ENCODE measurements around the gene DOCK3.
"Not testable (repeated sequence)": the region's sequence is repeated elsewhere in the genome, so short reads cannot be mapped to it uniquely, and the experiment has no call there.

The DOCK3 gene

DNA sequence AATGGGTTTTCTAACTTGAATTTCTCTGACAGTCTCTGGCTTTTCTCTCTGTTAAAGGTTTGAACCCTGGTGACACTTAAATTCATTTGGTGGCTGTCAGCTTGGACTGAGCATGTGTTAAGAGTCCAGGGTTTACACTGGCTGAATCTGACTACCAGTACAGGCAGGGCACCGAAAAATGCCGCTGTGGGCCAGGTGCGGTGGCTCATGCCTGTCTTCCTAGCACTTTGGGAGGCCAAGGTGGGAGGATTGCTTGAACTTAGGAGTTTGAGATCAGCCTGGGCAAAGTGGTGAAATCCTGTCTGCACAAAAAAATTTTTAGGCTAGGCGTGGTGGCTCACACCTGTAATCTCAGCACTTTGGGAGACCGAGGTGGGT lies 712.1 kb downstream of the DOCK3 start:
- H3K9me3 ChIP-seq (ENCODE audit: insufficient read depth, low read length), result no peaks in the 10 kb centered on the region
- H3K9ac ChIP-seq (ENCODE audit: low read length), result peak overlapping the region; percentile 97
- H2AFZ ChIP-seq (ENCODE audit: low read depth, low read length), result no peak overlapping the region
- H3K27me3 ChIP-seq (ENCODE audit: low read depth, low read length), result no peaks in the 10 kb centered on the region
- peaks cover 65% of the 10 kb centered on the region for H3K79me2 ChIP-seq (ENCODE audit: low read length)
- peak overlapping the region; percentile 84 for H3K4me3 ChIP-seq (ENCODE audit: low read length)
- H3K27ac ChIP-seq (ENCODE audit: low read length), result no peak overlapping the region
- H3K36me3 ChIP-seq (replicated peaks; ENCODE audit: low read depth, low read length), result peaks cover 44% of the 10 kb centered on the region
- H3K4me2 ChIP-seq (ENCODE audit: low read length), result peak overlapping the region; percentile 83
- H3K4me1 ChIP-seq (ENCODE audit: low read length), result peaks cover 40% of the 10 kb centered on the region
- H4K20me1 ChIP-seq (ENCODE audit: insufficient read depth, low read length), result peaks cover 15% of the 10 kb centered on the region
- TF ChIP-seq, protein P1, sequence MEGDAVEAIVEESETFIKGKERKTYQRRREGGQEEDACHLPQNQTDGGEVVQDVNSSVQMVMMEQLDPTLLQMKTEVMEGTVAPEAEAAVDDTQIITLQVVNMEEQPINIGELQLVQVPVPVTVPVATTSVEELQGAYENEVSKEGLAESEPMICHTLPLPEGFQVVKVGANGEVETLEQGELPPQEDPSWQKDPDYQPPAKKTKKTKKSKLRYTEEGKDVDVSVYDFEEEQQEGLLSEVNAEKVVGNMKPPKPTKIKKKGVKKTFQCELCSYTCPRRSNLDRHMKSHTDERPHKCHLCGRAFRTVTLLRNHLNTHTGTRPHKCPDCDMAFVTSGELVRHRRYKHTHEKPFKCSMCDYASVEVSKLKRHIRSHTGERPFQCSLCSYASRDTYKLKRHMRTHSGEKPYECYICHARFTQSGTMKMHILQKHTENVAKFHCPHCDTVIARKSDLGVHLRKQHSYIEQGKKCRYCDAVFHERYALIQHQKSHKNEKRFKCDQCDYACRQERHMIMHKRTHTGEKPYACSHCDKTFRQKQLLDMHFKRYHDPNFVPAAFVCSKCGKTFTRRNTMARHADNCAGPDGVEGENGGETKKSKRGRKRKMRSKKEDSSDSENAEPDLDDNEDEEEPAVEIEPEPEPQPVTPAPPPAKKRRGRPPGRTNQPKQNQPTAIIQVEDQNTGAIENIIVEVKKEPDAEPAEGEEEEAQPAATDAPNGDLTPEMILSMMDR (IDR thresholded peaks at IDR 0.05; ENCODE audit: low read depth, low read length), result no peak
- TF ChIP-seq EZH2phosphoT487 (IDR thresholded peaks at IDR 0.05; ENCODE audit: low read depth), result no peak

DNA sequence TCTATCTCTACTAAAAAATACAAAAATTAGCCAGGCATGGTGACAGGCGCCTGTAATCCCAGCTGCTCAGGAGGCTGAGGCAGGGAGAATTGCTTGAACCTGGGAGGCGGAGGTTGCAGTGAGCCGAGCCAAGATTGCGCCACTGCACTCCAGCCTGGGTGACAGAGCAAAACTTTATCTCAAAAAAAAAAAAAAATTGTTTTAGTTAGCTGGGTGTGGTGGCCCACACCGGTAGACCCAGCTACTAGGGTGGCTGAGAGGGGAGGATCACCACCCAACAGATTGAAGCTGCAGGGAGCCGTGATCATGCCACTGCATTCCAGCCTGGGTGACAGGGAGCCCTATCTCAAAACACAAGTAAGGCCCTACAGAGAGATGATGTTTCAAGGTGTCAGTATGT lies 712.6 kb downstream of the DOCK3 start:
- peak overlapping the region; percentile 7; the same call in 1 of the 2 replicates for H3K4me2 ChIP-seq (ENCODE audit: low read length)
- H3K4me3 ChIP-seq (ENCODE audit: low read length); H3K9me3 ChIP-seq (ENCODE audit: insufficient read depth, low read length); H3K27me3 ChIP-seq (ENCODE audit: low read depth, low read length); H3K9ac ChIP-seq (ENCODE audit: low read length); H2AFZ ChIP-seq (ENCODE audit: low read depth, low read length): not testable (repeated sequence)
- H3K27ac ChIP-seq (ENCODE audit: low read length), result 0 out of 2 replicates have a peak overlapping the region, but pooled peaks have one; percentile 2
- peaks cover 17% of the 10 kb centered on the region for H4K20me1 ChIP-seq (ENCODE audit: insufficient read depth, low read length)
- H3K36me3 ChIP-seq (replicated peaks; ENCODE audit: low read depth, low read length), result peaks cover 46% of the 10 kb centered on the region
- H3K79me2 ChIP-seq (ENCODE audit: low read length), result peaks cover 69% of the 10 kb centered on the region
- peaks cover 42% of the 10 kb centered on the region for H3K4me1 ChIP-seq (ENCODE audit: low read length)

DNA sequence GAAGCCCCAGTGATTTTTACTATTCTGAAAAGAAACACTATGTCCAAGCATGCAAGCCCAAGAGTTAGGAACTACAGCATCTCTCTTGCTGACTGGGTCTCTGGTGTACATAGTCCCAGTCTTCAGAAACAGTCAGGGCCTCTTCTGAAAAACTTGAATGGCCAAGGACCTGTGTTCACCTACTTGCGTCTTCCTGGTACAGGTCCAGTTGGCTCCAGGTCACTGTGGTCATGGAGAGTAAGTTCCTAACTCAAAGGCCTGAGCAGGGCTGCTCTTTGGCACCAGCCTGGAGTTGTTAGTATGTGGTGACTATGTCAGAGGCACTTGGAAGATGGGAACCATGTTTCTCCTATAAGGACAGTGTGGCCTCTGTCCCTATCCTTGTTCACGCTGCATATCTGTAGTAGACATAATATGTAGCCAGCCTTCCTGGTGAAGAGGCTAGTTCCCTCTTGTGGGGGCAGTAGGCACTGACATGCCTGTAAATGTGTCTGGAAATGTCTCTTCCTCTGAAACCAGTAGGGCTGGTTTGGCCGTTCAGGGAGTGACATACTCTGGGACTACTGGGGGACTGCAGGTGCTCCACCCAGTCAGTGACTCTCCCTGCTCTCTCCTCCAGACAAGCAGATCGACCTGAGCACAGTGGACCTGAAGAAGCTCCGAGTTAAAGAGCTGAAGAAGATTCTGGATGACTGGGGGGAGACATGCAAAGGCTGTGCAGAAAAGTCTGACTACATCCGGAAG lies 713.7 kb downstream of the DOCK3 start:
- Histone ChIP-seq H3K4me1 (ENCODE audit: low read length) (peaks cover 43% of the 10 kb centered on the region), H4K20me1 (ENCODE audit: insufficient read depth, low read length) (peaks cover 28% of the 10 kb centered on the region), H3K4me3 (ENCODE audit: low read length) (no peak overlapping the region), H3K36me3 (replicated peaks; ENCODE audit: low read depth, low read length) (peaks cover 54% of the 10 kb centered on the region), H2AFZ (ENCODE audit: low read depth, low read length) (no peak overlapping the region), H3K27me3 (ENCODE audit: low read depth, low read length) (no peaks in the 10 kb centered on the region), H3K9ac (ENCODE audit: low read length) (no peak overlapping the region), H3K4me2 (ENCODE audit: low read length) (0 out of 2 replicates have a peak overlapping the region, but pooled peaks have one; percentile 7), H3K9me3 (ENCODE audit: insufficient read depth, low read length) (no peaks in the 10 kb centered on the region), H3K27ac (ENCODE audit: low read length) (0 out of 2 replicates have a peak overlapping the region, but pooled peaks have one; percentile 7), H3K79me2 (ENCODE audit: low read length) (peaks cover 75% of the 10 kb centered on the region)
- TF ChIP-seq EZH2phosphoT487 (IDR thresholded peaks at IDR 0.05; ENCODE audit: low read depth), result no peak
- TF ChIP-seq, protein P1 (IDR thresholded peaks at IDR 0.05; ENCODE audit: low read depth, low read length), result peak; percentile 32

DNA sequence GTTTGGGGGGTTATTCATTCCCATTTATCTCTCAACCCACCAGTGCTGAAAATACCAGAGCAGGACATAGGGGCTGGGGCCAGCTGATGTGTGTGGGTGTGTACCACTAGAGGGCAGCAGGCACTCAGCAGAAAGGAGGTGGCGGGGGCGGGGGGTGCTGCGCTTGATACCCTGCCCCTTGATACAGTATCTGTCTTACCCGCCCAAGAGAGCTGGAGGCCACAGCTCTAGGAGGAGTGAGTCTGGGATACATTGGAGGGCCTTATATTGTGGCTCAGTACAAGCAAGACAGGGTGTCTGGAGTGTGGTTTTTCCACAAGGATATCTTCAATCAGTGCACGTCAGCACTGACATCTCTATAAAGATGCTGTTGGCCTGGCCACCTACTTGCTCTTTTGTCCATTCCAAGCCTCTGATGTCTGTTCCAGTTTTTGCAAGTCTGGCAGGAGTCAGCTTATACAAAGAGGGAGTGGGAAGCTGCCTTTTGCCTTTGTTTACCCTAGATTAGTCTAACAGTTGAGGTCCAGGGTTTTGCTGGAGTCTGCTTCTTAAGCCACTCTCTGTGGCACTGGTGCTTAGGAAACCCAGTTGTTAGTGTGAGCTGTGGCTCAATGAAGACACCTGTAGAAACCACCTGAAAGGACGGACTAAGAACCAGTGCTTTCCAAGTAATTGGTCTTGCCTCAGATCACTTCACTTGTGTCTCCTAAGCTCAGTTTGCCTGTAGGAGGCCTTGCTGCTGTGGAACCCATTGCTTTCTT lies 714.9 kb downstream of the DOCK3 start:
- Histone ChIP-seq H3K27ac (ENCODE audit: low read length) (peak overlapping the region; percentile 37), H3K4me2 (ENCODE audit: low read length) (peak overlapping the region; percentile 85), H3K79me2 (ENCODE audit: low read length) (peaks cover 75% of the 10 kb centered on the region), H3K4me1 (ENCODE audit: low read length) (peaks cover 42% of the 10 kb centered on the region), H3K9me3 (ENCODE audit: insufficient read depth, low read length) (no peaks in the 10 kb centered on the region), H3K27me3 (ENCODE audit: low read depth, low read length) (no peaks in the 10 kb centered on the region), H4K20me1 (ENCODE audit: insufficient read depth, low read length) (peaks cover 39% of the 10 kb centered on the region), H3K9ac (ENCODE audit: low read length) (no peak overlapping the region), H2AFZ (ENCODE audit: low read depth, low read length) (no peak overlapping the region), H3K4me3 (ENCODE audit: low read length) (no peak overlapping the region), H3K36me3 (replicated peaks; ENCODE audit: low read depth, low read length) (peaks cover 65% of the 10 kb centered on the region)
- TF ChIP-seq, protein P1 (IDR thresholded peaks at IDR 0.05; ENCODE audit: low read depth, low read length), result peak; percentile 89
- TF ChIP-seq EZH2phosphoT487 (IDR thresholded peaks at IDR 0.05; ENCODE audit: low read depth), result no peak
